Epithelial cell of alveolus of lung (primary cell): ENCODE measurements around the gene BTBD8. TPM values are rescaled to one million over a fixed set of nuclear protein-coding genes. Genes with fewer than 3 reads are reported as not detected.

Source experiments
- total RNA-seq: library from RNA; depleted of rRNA; stranded (reverse); fragments of >200 nt; gene quantifications from 2 replicates; pipeline ENCODE4 v1.2.1, GENCODE V29; 2015

BTBD8 gene
- total RNA-seq = 3.9 and 4.9 TPM in 2 replicates

GRCh38 chr1:92080128-92080985 is at the start of gene BTBD8:
Gene BTBD8 (plus strand): TSS chr1:92080345. CDS start chr1:92080572, 227 bp downstream.

GRCh38 chr1:92075311-92075710 is 4.8 kb upstream of the BTBD8 start, which contains the start of gene SETSIP:
Gene SETSIP (minus strand): TSS chr1:92075411. CDS start chr1:92075411, 0 bp downstream.

GRCh38 chr1:92217721-92218120 is 137.6 kb downstream of the BTBD8 start, which contains the start of gene C1orf146:
Gene C1orf146 (plus strand): TSS chr1:92217915. CDS start chr1:92231421, 13,506 bp downstream.

Other genes with a start within 250 kb of the BTBD8 start
- 9.2 and 50.4 TPM in 2 replicates for gene TGFBR3, start 194.2 kb upstream of the BTBD8 start, total RNA-seq
- gene BRDT, start 130.9 kb upstream of the BTBD8 start, total RNA-seq = not detected in 2 replicates
- gene EPHX4, start 50.4 kb upstream of the BTBD8 start, total RNA-seq = 0.80 and 4.5 TPM in 2 replicates
- gene SETSIP, start 4.9 kb upstream of the BTBD8 start, total RNA-seq = 0.26 TPM in 1 of 2 replicates, not detected in the other
- gene C1orf146, start 137.6 kb downstream of the BTBD8 start, total RNA-seq = not detected in 2 replicates
- gene GLMN, start 218.6 kb downstream of the BTBD8 start, total RNA-seq = 8.3 and 9.0 TPM in 2 replicates
- 3.7 and 10.3 TPM in 2 replicates for gene RPAP2, start 218.7 kb downstream of the BTBD8 start, total RNA-seq